HG03095 (cell line): ENCODE results near the gene FKBP14.
"Not testable (repeated sequence)": the region's sequence is repeated elsewhere in the genome, so short reads cannot be mapped to it uniquely, and the experiment has no call there.

Experiments used
- ATAC-seq: cut with Tn5 transposase; IDR thresholded peaks from one replicate; pipeline ENCODE4 v1.9.1; 2021; ENCODE audit warnings: moderate library complexity; ENCODE audit not compliant: unreplicated experiment

The FKBP14 gene

GRCh38 chr7:29961611-29962010, 64.9 kb downstream of the FKBP14 start:
- not testable (repeated sequence) for ATAC-seq
